GM18520 (cell line): ENCODE data around the gene OR6C2.
"Not testable (repeated sequence)": the region's sequence is repeated elsewhere in the genome, so short reads cannot be mapped to it uniquely, and the experiment has no call there.

Experiments
- ATAC-seq: cut with Tn5 transposase; IDR thresholded peaks from one replicate; pipeline ENCODE4 v1.9.1; 2021; ENCODE audit not compliant: unreplicated experiment

OR6C2 gene

DNA sequence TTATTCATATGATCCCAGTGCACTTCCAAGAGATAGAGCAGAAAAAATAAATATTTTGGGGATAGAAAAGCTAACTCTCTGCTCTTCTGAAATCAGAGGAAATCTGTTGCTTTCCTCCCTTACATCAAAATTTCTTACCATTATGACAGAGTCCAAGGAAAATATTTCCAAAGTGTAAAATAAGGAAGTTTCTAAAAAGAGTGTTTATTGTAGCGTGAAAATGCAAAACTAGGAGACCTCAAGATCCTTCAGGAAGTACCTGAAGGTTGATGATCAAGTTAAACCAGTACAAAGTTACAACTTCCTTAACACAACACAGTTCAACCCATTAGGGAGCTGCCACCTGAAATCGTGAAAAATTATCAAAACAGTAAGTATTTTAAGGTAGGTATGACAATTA lies at the start of gene OR6C2:
Gene OR6C2, plus strand, starts transcription at position 301 of the 400 bp plus-strand sequence. CDS start 8,138 bp downstream, outside the sequence.
- no peak for ATAC-seq

DNA sequence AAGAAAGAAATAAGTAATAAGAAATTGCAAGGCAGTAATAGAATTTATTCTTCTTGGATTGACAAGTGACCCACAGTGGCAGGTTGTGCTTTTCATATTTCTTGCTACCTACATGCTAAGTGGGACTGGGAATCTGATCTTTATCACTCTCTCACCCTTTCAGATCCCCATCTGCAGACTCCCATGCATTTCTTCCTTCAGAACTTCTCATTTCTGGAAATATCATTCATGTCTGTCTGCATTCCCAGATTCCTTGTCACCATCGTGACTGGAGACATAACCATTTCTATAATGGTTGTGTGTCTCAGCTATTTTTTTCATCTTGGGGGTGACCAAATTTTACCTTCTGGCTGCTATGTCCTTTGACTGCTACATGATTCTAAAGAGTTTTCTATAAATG lies 47.5 kb upstream of the OR6C2 start:
- no peak for ATAC-seq

DNA sequence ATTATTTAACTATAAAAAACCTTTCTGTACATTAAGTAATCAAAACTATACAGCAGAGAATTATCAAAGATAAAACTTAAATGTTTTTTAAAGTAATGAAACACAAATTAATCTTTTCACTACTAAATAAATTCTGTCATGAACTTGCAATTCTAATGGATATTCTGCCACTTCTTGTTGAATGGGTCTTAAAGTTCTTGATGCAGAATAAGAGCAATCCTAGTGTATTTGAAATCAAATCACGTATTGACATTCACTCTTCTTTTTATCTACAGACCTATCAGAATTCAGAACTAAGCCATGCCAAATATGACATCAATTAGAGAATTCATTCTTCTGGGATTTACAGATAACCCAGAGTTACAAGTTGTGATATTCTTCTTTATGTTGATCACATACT lies 43.6 kb upstream of the OR6C2 start, which contains the start of gene OR6C65:
Gene OR6C65, plus strand, starts transcription at position 301 of the 400 bp plus-strand sequence. Its CDS starts 0 bp downstream, at position 301.
- no peak for ATAC-seq

DNA sequence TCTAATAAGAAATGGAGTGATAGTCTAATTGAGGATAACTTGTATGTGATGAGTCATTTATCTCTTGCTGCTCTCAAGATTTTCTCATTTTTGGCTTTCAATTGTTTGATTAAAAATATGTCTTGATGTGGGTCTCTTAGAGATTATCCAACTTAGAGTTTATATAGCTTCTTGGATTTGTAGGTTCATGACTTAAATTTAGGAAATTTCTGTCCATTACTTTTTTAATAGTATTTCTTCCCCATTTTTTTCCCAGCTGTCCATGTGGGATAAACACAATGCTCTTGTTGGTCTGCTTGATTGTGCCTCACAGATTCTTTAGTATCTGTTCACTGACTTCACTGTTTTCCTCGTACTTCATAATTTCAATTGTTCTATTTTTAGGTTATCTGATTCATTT lies 36.0 kb upstream of the OR6C2 start:
- ATAC-seq = no peak

DNA sequence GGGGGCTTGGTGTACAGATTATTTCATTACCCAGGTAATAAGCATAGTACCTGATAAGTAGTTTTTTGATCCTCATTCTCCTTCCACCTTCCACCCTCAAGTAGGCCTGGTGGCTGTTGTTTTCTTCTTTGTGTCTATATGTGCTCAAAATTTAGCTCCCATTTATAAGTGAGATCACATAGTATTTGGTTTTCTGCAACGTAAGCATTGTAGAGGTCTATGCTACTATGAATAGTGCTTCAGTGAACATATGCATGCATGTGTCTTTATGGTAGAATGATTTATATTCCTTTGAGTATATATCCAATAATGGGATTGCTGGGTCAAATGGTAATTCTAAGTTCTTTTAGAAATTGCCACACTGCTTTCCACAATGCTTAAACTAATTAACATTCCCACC lies 34.7 kb upstream of the OR6C2 start:
- not testable (repeated sequence) for ATAC-seq

DNA sequence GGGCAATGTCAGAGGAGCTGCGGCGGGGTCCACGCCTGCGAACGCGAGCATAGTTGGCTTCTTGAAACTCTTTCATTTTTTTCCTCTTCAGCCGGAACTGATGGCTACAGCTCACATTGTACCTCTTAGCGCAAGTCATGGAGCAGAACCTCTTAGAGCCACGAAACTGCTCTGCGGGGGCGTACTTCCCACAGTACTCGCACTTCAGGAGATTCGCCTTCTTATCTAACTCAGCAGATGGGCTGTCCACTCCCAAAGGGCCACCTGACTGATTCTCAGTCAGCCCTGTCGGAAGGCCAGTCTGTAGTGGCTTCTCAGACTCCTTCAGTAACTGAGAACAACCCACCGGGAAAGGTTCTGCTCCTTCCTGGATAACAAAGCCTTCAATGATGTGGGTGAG lies 31.7 kb upstream of the OR6C2 start:
- ATAC-seq = not testable (repeated sequence)

DNA sequence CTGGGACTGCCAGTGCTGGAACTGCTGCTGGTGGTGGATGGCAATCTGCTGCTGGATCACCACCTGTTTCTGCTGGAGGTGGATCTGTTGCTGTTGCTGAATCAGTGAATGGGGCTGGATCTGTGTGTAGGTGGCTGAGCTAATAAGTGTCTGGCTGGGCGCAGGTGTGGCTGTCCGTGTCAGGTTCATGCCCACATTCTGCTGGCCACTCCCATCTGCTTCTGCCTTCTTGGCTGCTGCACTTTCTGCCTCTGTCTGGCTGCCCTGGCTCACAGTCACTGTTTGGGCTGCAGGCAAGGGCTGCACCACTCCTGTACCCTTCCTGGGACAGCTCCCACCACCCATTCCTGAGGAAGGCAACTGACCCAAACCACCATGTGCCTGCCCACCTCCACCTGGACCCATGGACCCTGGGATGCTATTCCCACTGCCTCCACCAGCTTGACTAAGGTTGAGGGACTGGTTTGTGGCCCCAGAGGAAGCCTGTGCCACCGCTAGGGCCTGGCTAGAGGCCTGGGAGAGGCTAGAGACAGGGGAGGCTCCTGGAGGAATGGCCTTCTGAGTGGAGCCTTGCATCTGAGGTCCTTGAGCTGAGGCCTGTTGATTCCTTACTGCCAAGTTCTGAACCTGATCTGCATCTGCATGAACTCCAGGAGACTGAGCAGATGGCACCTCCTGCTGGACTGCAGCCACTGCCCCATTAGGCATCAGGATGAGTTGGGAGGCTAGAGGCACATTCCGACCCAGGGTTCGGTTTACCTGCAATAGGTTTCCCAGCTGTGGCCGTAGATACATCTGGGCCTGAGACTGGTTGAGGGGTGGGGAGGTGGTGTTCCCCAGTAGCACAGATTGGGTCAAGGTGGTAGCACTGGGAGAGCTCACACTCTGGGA lies 30.1 kb upstream of the OR6C2 start:
- not testable (repeated sequence) for ATAC-seq

DNA sequence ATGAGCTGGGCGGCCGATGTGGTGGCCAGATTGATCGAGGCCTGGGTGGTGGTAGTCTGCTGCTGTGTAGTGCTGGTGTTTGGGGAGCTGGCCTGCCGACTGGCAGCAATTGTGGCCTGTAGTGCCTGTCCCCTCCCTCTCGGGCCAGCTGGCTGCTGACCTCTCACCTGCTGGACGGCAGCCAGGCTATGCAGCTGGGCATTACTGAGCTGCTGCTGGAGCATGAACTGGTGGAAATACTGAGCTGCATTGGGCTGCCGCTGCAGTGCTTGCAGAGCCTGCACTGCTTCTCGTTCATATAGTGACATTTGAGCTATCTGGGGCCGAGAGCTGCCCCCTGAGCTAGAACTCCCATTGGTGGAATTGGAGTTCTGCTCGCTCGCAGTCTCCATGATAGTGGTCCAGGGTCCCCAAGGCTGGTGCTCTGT lies 29.5 kb upstream of the OR6C2 start:
- not testable (repeated sequence) for ATAC-seq

DNA sequence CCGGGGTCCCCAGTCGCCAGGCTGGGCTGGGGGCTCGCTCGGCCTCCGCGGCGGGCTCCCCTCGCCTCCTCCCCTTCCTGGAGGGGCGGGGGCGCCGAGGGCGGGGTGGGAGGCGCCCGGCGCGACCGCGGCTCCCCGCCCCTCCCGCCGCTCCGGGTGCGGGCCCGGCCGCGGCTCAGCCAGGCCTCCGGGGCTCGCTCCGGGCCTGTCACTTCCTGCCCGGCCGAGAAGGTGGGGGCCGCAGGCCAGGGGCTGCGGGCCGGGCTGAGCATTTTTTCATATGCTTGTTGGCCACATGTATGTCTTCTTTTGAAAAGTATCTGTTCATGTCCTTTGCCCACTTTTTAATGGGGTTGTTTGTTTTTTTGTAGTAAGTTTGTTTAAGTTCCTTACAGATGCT lies 29.0 kb upstream of the OR6C2 start:
- ATAC-seq = not testable (repeated sequence)

DNA sequence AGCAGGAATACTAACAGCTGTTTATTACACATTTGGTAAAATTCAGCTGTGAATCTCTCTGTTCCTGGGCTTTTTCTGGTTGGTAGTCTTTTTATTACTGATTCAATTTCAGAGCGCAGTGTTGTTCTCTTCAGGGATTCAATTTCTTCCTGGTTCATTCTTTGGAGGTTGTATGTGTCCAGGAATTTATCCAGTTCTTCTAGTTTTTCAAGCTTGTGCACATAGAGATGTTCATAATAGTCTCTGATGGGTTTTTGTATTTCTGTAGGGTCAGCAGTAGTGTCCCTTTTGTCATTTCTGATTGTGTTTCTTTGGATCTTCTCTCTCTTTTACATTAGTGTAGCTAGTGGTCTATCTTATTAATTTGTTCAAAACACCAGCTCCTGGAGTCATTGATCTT lies 26.9 kb upstream of the OR6C2 start:
- ATAC-seq = no peak

DNA sequence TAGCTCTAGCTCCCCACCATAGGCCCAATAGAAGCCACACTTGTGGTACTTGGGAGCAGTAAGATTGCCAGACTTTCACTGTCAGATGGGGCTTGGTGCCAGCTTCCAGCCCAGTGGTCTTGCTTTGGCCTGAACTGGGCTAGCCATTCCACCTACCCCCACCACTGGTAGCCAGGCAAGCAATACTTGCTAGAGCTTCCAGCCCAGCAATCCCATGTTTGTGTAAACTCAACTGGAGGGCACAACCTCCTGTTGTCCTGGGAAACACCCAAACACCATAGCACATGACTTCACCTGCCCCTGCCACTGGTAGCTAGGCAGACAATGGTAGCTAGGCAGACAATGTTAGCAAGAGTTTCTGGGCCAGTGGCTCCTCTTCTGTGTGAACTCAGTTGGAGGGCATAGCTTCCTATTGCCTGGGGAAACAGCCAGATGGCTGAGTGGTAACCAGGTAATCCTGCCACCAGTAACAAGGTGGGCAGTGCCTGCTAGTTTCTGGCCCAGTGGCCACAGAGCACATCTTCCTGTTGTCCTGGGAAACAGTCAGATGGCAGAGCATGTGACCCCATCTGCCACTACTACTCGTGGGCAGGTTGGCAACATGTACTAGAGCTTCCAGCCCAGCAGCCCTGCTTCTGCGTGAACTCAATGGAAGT lies 23.4 kb upstream of the OR6C2 start:
- ATAC-seq = no peak

DNA sequence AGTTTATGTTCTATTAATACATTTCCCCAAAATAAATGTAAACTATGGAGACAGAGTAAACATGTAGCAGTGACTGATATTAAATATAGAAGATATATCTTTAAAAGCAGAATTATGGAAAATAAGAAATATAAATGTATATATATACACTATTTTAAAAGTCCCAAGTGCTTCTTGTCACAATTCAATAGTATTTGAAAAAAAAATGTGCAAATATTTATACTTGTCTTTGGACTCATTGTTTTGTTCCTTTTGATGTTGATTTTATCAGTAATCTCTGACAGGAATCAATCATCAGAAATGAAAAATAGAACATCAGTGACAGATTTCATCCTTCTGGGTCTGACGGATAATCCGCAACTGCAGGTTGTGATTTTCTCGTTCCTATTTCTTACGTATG lies 17.9 kb upstream of the OR6C2 start, which contains the start of gene OR6C76:
Gene OR6C76, plus strand, starts transcription at position 301 of the 400 bp plus-strand sequence. Its CDS starts 0 bp downstream, at position 301.
- ATAC-seq = no peak

DNA sequence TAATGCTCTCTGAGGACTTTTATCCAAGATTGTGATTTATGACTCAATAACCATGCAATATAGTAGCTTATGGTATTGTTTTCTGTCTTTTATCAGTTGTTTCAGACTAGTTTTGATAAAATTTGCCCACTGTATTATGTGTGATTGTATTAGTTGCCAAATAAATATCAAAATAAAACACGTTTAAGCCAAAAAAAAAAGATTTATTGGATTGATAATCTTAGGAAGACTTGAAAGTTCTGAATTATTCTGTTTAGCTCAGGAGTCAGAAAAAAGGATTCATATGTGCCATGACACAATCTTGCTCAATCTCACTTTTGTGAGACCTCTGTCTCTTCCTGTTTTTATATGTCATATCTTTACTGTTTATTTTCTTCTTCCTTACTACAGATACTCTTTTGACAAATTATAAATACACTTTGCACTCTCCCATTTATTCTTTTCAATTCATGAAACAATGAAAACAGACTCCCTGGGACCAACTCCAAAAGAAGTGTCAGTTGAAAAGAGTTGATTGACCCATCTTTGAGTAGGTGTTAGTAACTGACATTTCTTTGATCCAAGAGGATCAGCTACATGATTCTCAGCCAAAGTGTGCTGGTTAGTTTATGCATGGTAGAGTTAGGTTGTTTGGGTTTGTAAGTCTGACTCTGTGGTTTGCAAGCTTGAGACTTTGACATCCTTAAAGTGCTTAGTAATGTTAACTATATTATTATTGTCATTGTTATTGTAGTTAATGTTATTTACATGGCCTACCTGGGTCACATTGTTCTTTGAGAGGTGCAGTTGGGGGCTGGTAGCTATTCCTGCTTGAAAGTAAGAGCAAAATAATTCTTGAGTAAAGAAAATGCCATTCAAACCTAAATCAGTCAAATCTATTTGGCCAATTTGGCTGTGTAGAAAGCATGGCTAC lies 15.3 kb upstream of the OR6C2 start:
- ATAC-seq = no peak

DNA sequence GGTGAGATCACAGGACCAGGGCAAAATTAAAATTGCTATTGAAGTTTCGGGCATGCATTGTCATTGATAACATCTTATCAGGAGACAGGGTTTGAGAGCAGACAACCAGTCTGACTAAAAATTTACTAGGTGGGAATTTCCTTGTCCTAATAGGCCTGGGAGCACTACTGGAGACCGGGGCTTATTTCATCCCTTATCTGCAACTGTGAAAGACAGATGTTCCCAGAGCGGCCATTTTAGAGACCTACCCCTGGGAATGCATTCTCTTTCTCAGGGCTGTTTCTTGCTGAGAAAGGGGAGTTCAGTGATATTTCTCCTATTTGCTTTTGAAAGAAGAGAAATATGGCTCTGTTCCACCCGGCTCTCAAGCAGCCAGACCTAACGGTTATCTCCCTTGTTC lies 2.6 kb upstream of the OR6C2 start:
- ATAC-seq = not testable (repeated sequence)

DNA sequence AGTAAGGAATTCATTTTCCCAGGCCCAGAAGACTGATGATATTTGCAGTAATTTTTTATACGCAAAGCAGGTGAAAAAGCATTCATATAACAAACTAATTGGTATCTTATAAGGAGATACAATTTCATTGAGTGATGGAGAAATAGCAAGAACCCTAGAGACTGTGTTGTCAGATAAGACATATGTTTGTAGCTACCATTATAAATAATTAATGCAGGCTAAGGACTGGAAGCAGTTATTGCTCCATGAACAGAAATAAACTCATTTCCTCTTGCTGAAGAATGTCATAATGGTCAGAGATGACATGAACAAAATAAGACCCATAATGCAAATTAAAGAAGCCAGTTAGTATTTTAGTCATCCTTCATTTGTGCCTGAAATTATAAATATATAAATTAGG lies 1.5 kb downstream of the OR6C2 start:
- ATAC-seq = no peak

DNA sequence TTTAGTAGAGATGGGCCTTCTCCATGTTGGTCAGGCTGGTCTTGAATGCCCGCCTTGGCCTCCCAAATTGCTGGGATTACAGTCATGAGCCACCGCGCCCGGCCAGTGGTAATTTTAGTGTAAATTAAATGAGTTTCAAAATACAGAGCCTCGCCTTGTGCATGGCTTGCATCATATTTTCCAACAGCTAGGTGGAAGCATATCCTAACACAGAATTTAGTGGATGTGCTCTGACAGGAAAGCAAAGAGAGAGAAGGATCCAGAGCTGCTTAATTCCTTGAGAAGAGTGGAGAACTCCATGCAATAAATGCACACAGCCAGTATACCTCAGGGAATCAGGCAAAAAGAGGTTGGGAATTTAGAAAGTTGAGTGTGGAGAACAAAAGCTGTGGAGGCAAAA lies 2.5 kb downstream of the OR6C2 start:
- no peak for ATAC-seq

DNA sequence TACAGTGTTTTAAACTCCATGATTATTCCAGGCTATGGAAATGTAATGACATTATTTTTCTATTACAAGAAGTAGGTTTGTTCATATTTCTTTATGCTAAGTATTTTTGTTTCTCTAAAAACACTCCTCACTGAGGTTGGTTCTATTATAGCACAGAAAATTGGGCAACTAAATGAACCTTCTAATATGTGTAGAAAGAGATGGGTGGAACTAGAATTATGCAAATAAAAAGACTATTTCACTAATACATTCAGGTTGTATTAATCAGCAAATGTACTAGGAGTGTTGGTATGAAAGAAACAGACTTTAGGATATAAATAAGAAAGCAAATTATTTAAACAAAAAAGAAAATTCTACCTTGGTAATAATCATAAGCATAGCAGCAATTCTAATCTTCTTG lies 4.9 kb downstream of the OR6C2 start:
- no peak for ATAC-seq

DNA sequence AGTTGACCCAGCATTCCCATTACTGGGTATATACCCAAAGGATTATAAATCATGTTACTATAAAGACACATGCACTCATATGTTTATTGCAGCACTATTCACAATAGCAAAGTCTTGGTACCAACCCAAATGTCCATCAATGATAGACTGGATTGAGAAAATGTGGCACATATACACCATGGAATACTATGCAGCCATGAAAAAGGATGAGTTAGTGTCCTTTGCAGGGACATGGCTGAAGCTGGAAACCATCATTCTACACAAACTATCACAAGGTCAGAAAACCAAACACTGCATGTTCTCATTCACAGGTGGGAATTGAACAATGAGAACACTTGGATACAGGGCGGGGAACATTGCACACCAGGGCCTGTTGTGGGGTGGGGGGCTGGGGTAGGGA lies 21.1 kb downstream of the OR6C2 start:
- not testable (repeated sequence) for ATAC-seq

DNA sequence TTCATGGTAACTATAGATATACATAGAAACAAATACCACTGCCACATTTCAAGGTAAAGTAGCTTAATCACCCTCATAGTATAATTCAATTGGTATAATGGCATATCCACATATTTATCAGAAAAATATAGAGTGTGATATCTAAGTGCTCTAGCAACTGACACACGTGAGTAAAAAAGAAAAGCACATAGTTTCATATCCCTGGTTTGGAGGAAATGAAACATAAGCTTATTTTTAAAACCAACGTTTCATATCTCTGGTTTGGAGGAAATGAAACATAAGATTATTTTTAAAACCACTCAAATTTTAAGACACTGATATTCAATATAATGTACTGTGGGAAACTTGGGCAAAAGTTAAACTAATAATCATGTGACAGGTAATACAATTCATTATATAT lies 24.0 kb downstream of the OR6C2 start:
- no peak for ATAC-seq

DNA sequence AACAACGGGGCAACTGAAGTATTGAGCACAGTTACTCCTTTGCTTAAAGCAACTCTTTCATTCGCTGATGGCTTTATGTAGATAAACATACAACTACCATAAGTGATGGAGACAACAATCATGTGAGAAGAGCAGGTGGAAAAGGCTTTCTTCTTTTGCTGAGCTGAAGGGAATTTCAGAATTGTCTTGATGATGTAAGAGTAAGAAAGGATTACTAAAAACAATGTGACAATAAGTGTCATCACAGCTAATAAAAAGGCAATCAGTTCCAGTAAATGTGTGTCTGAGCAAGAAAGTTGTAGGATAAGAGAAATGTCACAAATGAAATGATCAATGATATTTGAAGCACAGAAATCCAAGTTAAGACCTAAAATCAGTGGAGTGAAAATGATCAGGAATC lies 25.4 kb downstream of the OR6C2 start:
- no peak for ATAC-seq
